Measurements from ENCODE around the gene CHAD. TPM values are rescaled to one million over a fixed set of nuclear protein-coding genes. Genes with fewer than 3 reads are reported as not detected.

CHAD gene
- total RNA-seq, 3 donors from 2014 or later, result 2.3 to 5.6 TPM; not detected in 1

- DNase-seq (ENCODE audit: low spot score in 2 of 2), result no peak
- Histone ChIP-seq H3K36me3 (peaks cover 4% of the 10 kb centered on the region), H3K4me3 (peak overlapping the region in 2 of 3 donors; percentile 53 to 65), H3K9me3 (no peaks in the 10 kb centered on the region), H3K4me1 (peaks cover 6% of the 10 kb centered on the region in 2 donors), H3K27me3 (no peaks in the 10 kb centered on the region), H3K27ac (peak overlapping the region in 1 of 2 donors; percentile 72)
- TF ChIP-seq POLR2AphosphoS5 (IDR thresholded peaks at IDR 0.05) (no peak), POLR2A (IDR thresholded peaks at IDR 0.05) (no peak), CTCF (IDR thresholded peaks at IDR 0.05) (no peak)
- intact Hi-C loops (cut with DNase I; ENCODE audit: low total_unique reads), result no loop called here
These were observed 1.4 kb downstream of the CHAD start for GRCh38 chr17:50467114-50467854.

GRCh38 chr17:50466371-50467113 is 2.1 kb downstream of the CHAD start:
- intact Hi-C loops (cut with DNase I; ENCODE audit: low total_unique reads), result no loop called here
- H3K36me3 ChIP-seq, result peaks cover 4% of the 10 kb centered on the region

GRCh38 chr17:50465635-50466034 is 3.0 kb downstream of the CHAD start:
- TF ChIP-seq POLR2AphosphoS5 (IDR thresholded peaks at IDR 0.05) (no peak), CTCF (IDR thresholded peaks at IDR 0.05) (no peak), POLR2A (IDR thresholded peaks at IDR 0.05) (no peak)
- no peaks in the 10 kb centered on the region for H3K27me3 ChIP-seq
- no peak overlapping the region for H3K4me3 ChIP-seq
- DNase-seq (ENCODE audit: low spot score in 2 of 2), result no peak
- H3K36me3 ChIP-seq, result peaks cover 4% of the 10 kb centered on the region
- H3K4me1 ChIP-seq, result peaks cover 6% of the 10 kb centered on the region in 2 donors
- intact Hi-C loops (cut with DNase I; ENCODE audit: low total_unique reads), result no loop called here
- H3K27ac ChIP-seq, result no peak overlapping the region
- H3K9me3 ChIP-seq, result no peaks in the 10 kb centered on the region

More at GRCh38 chr17:50466371-50467113, 2.1 kb downstream of the CHAD start:
- Histone ChIP-seq H3K4me1 (peaks cover 6% of the 10 kb centered on the region in 2 donors), H3K27me3 (no peaks in the 10 kb centered on the region), H3K9me3 (no peaks in the 10 kb centered on the region), H3K4me3 (peak overlapping the region in 1 of 3 donors; percentile 11), H3K27ac (peak overlapping the region in 1 of 2 donors; percentile 72)
- TF ChIP-seq POLR2AphosphoS5 (IDR thresholded peaks at IDR 0.05) (no peak), POLR2A (IDR thresholded peaks at IDR 0.05) (no peak), CTCF (IDR thresholded peaks at IDR 0.05) (no peak)
- DNase-seq (ENCODE audit: low spot score in 2 of 2), result peak in 1 of 2 donors; percentile 49

GRCh38 chr17:50465171-50465570 is 3.5 kb downstream of the CHAD start:
- Histone ChIP-seq H3K27ac (no peak overlapping the region), H3K36me3 (peaks cover 4% of the 10 kb centered on the region), H3K4me1 (peaks cover 6% of the 10 kb centered on the region in 2 donors), H3K4me3 (no peak overlapping the region), H3K9me3 (no peaks in the 10 kb centered on the region), H3K27me3 (no peaks in the 10 kb centered on the region)
- TF ChIP-seq POLR2A (IDR thresholded peaks at IDR 0.05) (no peak), POLR2AphosphoS5 (IDR thresholded peaks at IDR 0.05) (no peak), CTCF (IDR thresholded peaks at IDR 0.05) (no peak)
- no peak for DNase-seq (ENCODE audit: low spot score in 2 of 2)
- intact Hi-C loops (cut with DNase I; ENCODE audit: low total_unique reads), result no loop called here

GRCh38 chr17:50464736-50465135 is 3.9 kb downstream of the CHAD start:
- intact Hi-C loops (cut with DNase I; ENCODE audit: low total_unique reads), result no loop called here

More at GRCh38 chr17:50464736-50465135, 3.9 kb downstream of the CHAD start:
- Histone ChIP-seq H3K9me3 (no peaks in the 10 kb centered on the region), H3K36me3 (peaks cover 4% of the 10 kb centered on the region), H3K27ac (no peak overlapping the region), H3K4me1 (peaks cover 6% of the 10 kb centered on the region in 2 donors), H3K4me3 (no peak overlapping the region), H3K27me3 (no peaks in the 10 kb centered on the region)
- no peak for DNase-seq (ENCODE audit: low spot score in 2 of 2)
- TF ChIP-seq POLR2AphosphoS5 (IDR thresholded peaks at IDR 0.05), result no peak
- no peak for TF ChIP-seq POLR2A (IDR thresholded peaks at IDR 0.05)
- no peak for TF ChIP-seq CTCF (IDR thresholded peaks at IDR 0.05)
